Caco-2 (cell line): Measurements from ENCODE around the gene FAM114A2. TPM values are rescaled to one million over a fixed set of nuclear protein-coding genes. Genes with fewer than 3 reads are reported as not detected.

Source experiments
- BruUV-seq: library from RNA; stranded (reverse); fragments of 400-500 nt; replicated peaks from 2 replicates; lab custom pipeline; 2021; lab: Mats Ljungman, UMichigan
- CTCF ChIA-PET: fragments of 300-600 bp; sonication (Branson Sonifier 250); formaldehyde crosslinking; loops from one replicate; lab custom pipeline; 2022; ENCODE audit warnings: antibody characterized with exemption; lab: Charles Lee
- POLR2A ChIA-PET: fragments of 300-600 bp; sonication (Branson Sonifier 250); formaldehyde crosslinking; loops from one replicate; lab custom pipeline; 2022; ENCODE audit warnings: antibody characterized with exemption; lab: Charles Lee
- DNase-seq, 2 experiments: peaks; one replicate each; pipeline versions ENCODE4 v3.0.0 to v3.0.0-alpha.2; 2020 to 2022
- H3K27me3 ChIP-seq: replicated peaks from 2 replicates; pipeline ENCODE4 v1.6.0; 2011; ENCODE audit warnings: low read length; ENCODE audit not compliant: control insufficient read depth, insufficient read depth
- H3K36me3 ChIP-seq: 2 replicates; pipeline ENCODE4 v1.5.1; 2011; ENCODE audit warnings: low read length; ENCODE audit not compliant: control insufficient read depth, insufficient read depth
- H3K4me1 ChIP-seq: fragments of 250-450 bp; sonication (Bioruptor Pico); 2 replicates; pipeline ENCODE4 v1.5.1; 2020; ENCODE audit warnings: mild to moderate bottlenecking
- H3K4me3 ChIP-seq: 2 replicates; pipeline ENCODE4 v1.5.1; 2011; ENCODE audit warnings: low read depth, mild to moderate bottlenecking, control low read depth, low read length
- H3K9me3 ChIP-seq: fragments of 250-450 bp; sonication (Bioruptor Pico); 2 replicates; pipeline ENCODE4 v1.5.1; 2020; ENCODE audit warnings: mild to moderate bottlenecking, moderate library complexity
- H3K27ac Mint-ChIP-seq: one replicate; pipeline ENCODE4 v1.8.0; 2022; ENCODE audit warnings: mixed read lengths; ENCODE audit not compliant: unreplicated experiment
- H3K27me3 Mint-ChIP-seq: one replicate; pipeline ENCODE4 v1.8.0; 2022; ENCODE audit warnings: mixed read lengths; ENCODE audit not compliant: insufficient read depth, unreplicated experiment
- H3K36me3 Mint-ChIP-seq: one replicate; pipeline ENCODE4 v1.8.0; 2022; ENCODE audit warnings: mild to moderate bottlenecking, mixed read lengths; ENCODE audit not compliant: insufficient read depth, unreplicated experiment
- H3K4me1 Mint-ChIP-seq: one replicate; pipeline ENCODE4 v1.8.0; 2022; ENCODE audit warnings: low read depth, mixed read lengths; ENCODE audit not compliant: unreplicated experiment
- H3K4me3 Mint-ChIP-seq: one replicate; pipeline ENCODE4 v1.8.0; 2022; ENCODE audit warnings: mild to moderate bottlenecking, moderate library complexity, mixed read lengths; ENCODE audit not compliant: unreplicated experiment
- H3K9me3 Mint-ChIP-seq: one replicate; pipeline ENCODE4 v1.8.0; 2022; ENCODE audit warnings: mixed read lengths; ENCODE audit not compliant: unreplicated experiment
- CTCF ChIP-seq, 2 experiments: fragments of 200-600 bp in 1 of 2; IDR thresholded peaks; 1 replicate in 1 of 2; 2 replicates in 1 of 2; pipeline versions ENCODE4 v1.5.1 to v1.8.0; 2011 to 2022; ENCODE audit warnings: antibody characterized with exemption in 1 of 2, control low read depth in 1 of 2, inconsistent platforms in 1 of 2, low read depth in 1 of 2, low read length in 1 of 2, mild to moderate bottlenecking in 1 of 2, moderate library complexity in 1 of 2; ENCODE audit not compliant: insufficient read depth in 1 of 2, severe bottlenecking in 1 of 2, unreplicated experiment in 1 of 2
- intact Hi-C: fragments of 100-400 bp; cut with micrococcal nuclease; formaldehyde crosslinking; loops from one replicate; pipeline ENCODE4 v1.10.0; 2022; ENCODE audit not compliant: unreplicated experiment
- total RNA-seq: library from RNA; stranded (reverse); gene quantifications from 2 replicates; pipeline ENCODE4 v1.2.3, GENCODE V29; 2022

Gene FAM114A2
- total RNA-seq, 1 experiment from 2014 or later: 15.6 TPM

- H3K27ac Mint-ChIP-seq: no peak overlapping the region
- POLR2A ChIA-PET: no interaction called here
- no peak overlapping the region for H3K4me3 Mint-ChIP-seq
- no peak overlapping the region for H3K4me3 ChIP-seq
- BruUV-seq: no TSS peak
- no peaks in the 10 kb centered on the region for H3K27me3 Mint-ChIP-seq
- no peak for DNase-seq
- H3K36me3 ChIP-seq: no peaks in the 10 kb centered on the region
- H3K4me1 Mint-ChIP-seq: peaks cover 8% of the 10 kb centered on the region
- no peaks in the 10 kb centered on the region for H3K27me3 ChIP-seq
- peaks cover 9% of the 10 kb centered on the region for H3K4me1 ChIP-seq
- TF ChIP-seq CTCF (IDR thresholded peaks at IDR 0.05; ENCODE audit: insufficient read depth in 1 of 2, low read depth in 1 of 2, low read length in 1 of 2, severe bottlenecking in 1 of 2, unreplicated experiment in 1 of 2): no peak
- H3K9me3 ChIP-seq: no peaks in the 10 kb centered on the region
- CTCF ChIA-PET: no interaction called here
- no peaks in the 10 kb centered on the region for H3K36me3 Mint-ChIP-seq
- no peaks in the 10 kb centered on the region for H3K9me3 Mint-ChIP-seq
- intact Hi-C loops: no loop called here
Observed at GRCh38 chr5:154010660-154011059, 28.1 kb downstream of the FAM114A2 start.

DNA sequence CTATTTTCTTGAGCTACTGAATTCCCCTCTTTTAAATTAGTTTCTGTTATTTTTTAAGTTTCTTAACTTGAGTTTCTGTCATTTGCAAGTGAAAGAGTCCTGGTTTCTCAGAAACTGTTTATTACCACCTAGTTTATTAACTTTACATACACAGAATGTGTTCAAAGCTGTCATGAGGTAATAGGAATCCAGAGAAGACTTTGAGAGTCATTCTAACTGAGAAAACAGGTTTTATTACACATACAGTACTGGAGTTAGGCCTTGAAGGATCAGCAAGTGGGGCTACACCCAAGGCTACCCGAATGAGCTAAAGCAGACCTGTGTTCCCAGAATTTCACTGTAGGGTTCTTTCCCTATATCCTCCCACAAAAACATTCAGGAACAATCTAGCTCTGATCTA is 33.1 kb downstream of the FAM114A2 start:
- Histone ChIP-seq H3K27me3 (no peaks in the 10 kb centered on the region), H3K36me3 (no peaks in the 10 kb centered on the region), H3K9me3 (no peaks in the 10 kb centered on the region), H3K4me3 (no peak overlapping the region), H3K4me1 (peaks cover 9% of the 10 kb centered on the region)
- CTCF ChIA-PET: no interaction called here
- H3K9me3 Mint-ChIP-seq: no peaks in the 10 kb centered on the region
- peaks cover 8% of the 10 kb centered on the region for H3K4me1 Mint-ChIP-seq
- H3K4me3 Mint-ChIP-seq: no peak overlapping the region
- intact Hi-C loops: no loop called here
- no peak overlapping the region for H3K27ac Mint-ChIP-seq
- no peak for TF ChIP-seq CTCF (IDR thresholded peaks at IDR 0.05; ENCODE audit: insufficient read depth in 1 of 2, low read depth in 1 of 2, low read length in 1 of 2, severe bottlenecking in 1 of 2, unreplicated experiment in 1 of 2)
- no peak for DNase-seq
- no TSS peak for BruUV-seq
- no peaks in the 10 kb centered on the region for H3K36me3 Mint-ChIP-seq
- H3K27me3 Mint-ChIP-seq: no peaks in the 10 kb centered on the region
- POLR2A ChIA-PET: no interaction called here

- POLR2A ChIA-PET: no interaction called here
- CTCF ChIA-PET: no interaction called here
- Mint-ChIP-seq H3K4me1 (peaks cover under 1% of the 10 kb centered on the region), H3K36me3 (no peaks in the 10 kb centered on the region), H3K9me3 (no peaks in the 10 kb centered on the region), H3K4me3 (no peak overlapping the region), H3K27me3 (no peaks in the 10 kb centered on the region), H3K27ac (no peak overlapping the region)
- Histone ChIP-seq H3K4me1 (peaks cover 2% of the 10 kb centered on the region), H3K36me3 (no peaks in the 10 kb centered on the region), H3K9me3 (no peaks in the 10 kb centered on the region), H3K27me3 (no peaks in the 10 kb centered on the region), H3K4me3 (no peak overlapping the region)
- no peak for DNase-seq
- intact Hi-C loops: no loop called here
- no peak for TF ChIP-seq CTCF (IDR thresholded peaks at IDR 0.05; ENCODE audit: insufficient read depth in 1 of 2, low read depth in 1 of 2, low read length in 1 of 2, severe bottlenecking in 1 of 2, unreplicated experiment in 1 of 2)
- BruUV-seq: no TSS peak
Observed at GRCh38 chr5:154002511-154003020, 36.1 kb downstream of the FAM114A2 start.
